ENCODE data around the gene PLEKHH1. TPM values are rescaled to one million over a fixed set of nuclear protein-coding genes. Genes with fewer than 3 reads are reported as not detected.

The PLEKHH1 gene
- total and polyA plus RNA-seq, 2 of the 8 experiments (the other 6 are each of a cell fraction or from before 2014, with no cell fraction given): 28.3 to 33.3 TPM

DNA sequence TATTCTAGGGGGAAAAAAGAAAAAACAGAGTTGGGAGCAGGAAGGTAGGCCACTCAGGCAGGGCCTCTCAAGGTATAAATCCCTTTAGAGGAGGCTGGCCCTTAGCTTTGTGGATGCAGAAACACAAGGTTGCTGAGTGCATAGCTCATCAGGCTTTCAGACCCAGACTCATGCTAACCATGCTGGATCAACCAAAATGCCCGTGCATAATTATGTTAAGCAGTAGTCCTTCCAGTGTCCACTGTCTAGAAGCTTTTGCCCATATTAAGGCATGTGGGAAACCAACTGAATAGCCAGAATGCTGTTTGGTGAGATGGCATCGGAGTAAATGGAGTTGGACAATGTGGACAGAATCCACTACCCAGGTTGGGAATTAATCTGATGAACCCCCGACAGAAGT lies 105.6 kb downstream of the PLEKHH1 start:
- Histone ChIP-seq H3K9me3 (ENCODE audit: insufficient read depth in 2 of 2, low read depth in 1 of 2, low read length in 1 of 2) (no peaks in the 10 kb centered on the region), H3K27me3 (replicated peaks in 1 of 4; ENCODE audit: control insufficient read depth in 3 of 4, extremely low read depth in 1 of 4, insufficient read depth in 3 of 4, low read length in 3 of 4) (no peaks in the 10 kb centered on the region), H3K79me2 (ENCODE audit: control insufficient read depth in 1 of 2, insufficient read depth in 2 of 2, low read length in 2 of 2) (no peaks in the 10 kb centered on the region), H4K91ac (replicated peaks; ENCODE audit: insufficient read length, low read length) (no peak overlapping the region), H4K5ac (ENCODE audit: insufficient read length, low read depth, low read length) (no peak overlapping the region), H3K9ac (replicated peaks in 1 of 4; ENCODE audit: extremely low read depth in 1 of 4, low read depth in 3 of 4, low read length in 3 of 4) (no peak overlapping the region), H3K4me3 (ENCODE audit: extremely low read depth in 1 of 4, insufficient read depth in 2 of 4, low read depth in 3 of 4, low read length in 4 of 4) (no peak overlapping the region), H3K4me2 (ENCODE audit: insufficient read depth in 1 of 2, low read depth in 2 of 2, low read length in 2 of 2) (no peak overlapping the region), H3K14ac (ENCODE audit: insufficient read length) (no peak overlapping the region), H3K23me2 (ENCODE audit: low read depth, low read length) (no peaks in the 10 kb centered on the region), H3K4me1 (replicated peaks in 1 of 4; ENCODE audit: control insufficient read depth in 3 of 4, insufficient read depth in 4 of 4, low read length in 3 of 4) (no peaks in the 10 kb centered on the region), H3K27ac (ENCODE audit: low read depth, low read length) (no peak overlapping the region), H2BK15ac (ENCODE audit: low read length) (no peak overlapping the region), H4K8ac (ENCODE audit: extremely low read depth, insufficient read depth, low read length) (no peak overlapping the region), H2BK20ac (ENCODE audit: low read length) (no peak overlapping the region), H3K18ac (ENCODE audit: extremely low read depth, low read length) (no peak overlapping the region), H3K23ac (ENCODE audit: insufficient read length) (no peak overlapping the region), H3K56ac (replicated peaks; ENCODE audit: insufficient read length, low read depth, low read length) (no peak overlapping the region), H2AK5ac (ENCODE audit: low read depth, low read length) (no peak overlapping the region), H3K4ac (replicated peaks; ENCODE audit: insufficient read length, low read depth, low read length) (no peak overlapping the region), H4K20me1 (replicated peaks in 1 of 2; ENCODE audit: control insufficient read depth in 1 of 2, insufficient read depth in 2 of 2, low read length in 2 of 2) (peaks cover 2% of the 10 kb centered on the region in 2 experiments), H2AFZ (ENCODE audit: low read length) (no peak overlapping the region), H3K79me1 (ENCODE audit: low read depth, low read length) (no peaks in the 10 kb centered on the region), H3K36me3 (ENCODE audit: control insufficient read depth in 2 of 4, insufficient read depth in 4 of 4, low read length in 3 of 4) (no peaks in the 10 kb centered on the region), H2BK5ac (ENCODE audit: low read depth, low read length) (no peak overlapping the region), H2BK12ac (ENCODE audit: low read depth, low read length) (no peak overlapping the region), H2BK120ac (replicated peaks; ENCODE audit: low read depth, low read length) (no peak overlapping the region)
- 92% methylated on average over 3 of the region's 3 CpGs; no CpG with 5 or more reads in 1 of the 2 experiments for WGBS, 2 experiments (ENCODE audit: extremely low coverage in 1 of 2, insufficient coverage in 1 of 2, insufficient read length in 1 of 2, insufficient replicate concordance in 2 of 2, low coverage in 1 of 2, low lambda C conversion rate in 2 of 2, missing lambda C conversion rate in 1 of 2)
- FAIRE-seq (no peak), DNase-seq (ENCODE audit: low read depth in 1 of 2, low spot score in 2 of 2) (no peak)
- CTCF ChIA-PET (ENCODE audit: partially characterized antibody): no interaction called here
- TF ChIP-seq, protein P1, sequence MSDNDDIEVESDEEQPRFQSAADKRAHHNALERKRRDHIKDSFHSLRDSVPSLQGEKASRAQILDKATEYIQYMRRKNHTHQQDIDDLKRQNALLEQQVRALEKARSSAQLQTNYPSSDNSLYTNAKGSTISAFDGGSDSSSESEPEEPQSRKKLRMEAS (IDR thresholded peaks at IDR 0.05): no peak
- TF ChIP-seq KDM4A (IDR thresholded peaks at IDR 0.05; ENCODE audit: low read depth, low read length, severe bottlenecking) (no peak), CTBP2 (IDR thresholded peaks at IDR 0.05; ENCODE audit: borderline replicate concordance, insufficient read depth, insufficient read length, low read length) (no peak), E2F6 (IDR thresholded peaks at IDR 0.05) (no peak), SIX5 (IDR thresholded peaks at IDR 0.05; ENCODE audit: low read depth, low read length) (no peak), GTF2F1 (IDR thresholded peaks at IDR 0.05; ENCODE audit: borderline replicate concordance, low read depth, low read length) (no peak)
- POLR2A ChIA-PET (ENCODE audit: partially characterized antibody): interaction anchor here (1.1 kb wide), 1 partner anchor 18 kb away, joined by 3 read pairs; no protein-coding TSS in a partner anchor
